Measurements from ENCODE around the gene STXBP5.

DNA sequence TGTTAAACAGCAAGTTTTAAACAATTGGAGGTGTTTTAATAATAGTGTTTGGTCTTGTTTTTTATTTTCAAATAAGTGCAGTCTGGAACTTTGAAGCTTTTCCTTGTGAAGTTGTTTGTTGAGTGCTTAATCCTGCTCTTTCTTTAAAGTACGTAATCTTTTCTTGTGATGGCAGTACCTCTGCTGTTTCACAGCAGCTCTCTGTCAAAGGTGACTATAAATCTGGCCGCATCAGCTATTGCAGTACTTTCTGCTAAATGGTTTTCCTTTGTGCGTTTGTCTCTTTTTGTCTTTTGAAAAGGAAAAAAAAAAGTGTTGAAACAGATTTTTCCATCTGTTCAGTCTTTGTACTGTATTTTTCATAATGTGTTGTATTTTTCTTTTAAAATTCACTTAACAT is 12.7 kb downstream of the STXBP5 start:
- TF ChIP-seq POLR2A (IDR thresholded peaks at IDR 0.05; ENCODE audit: low read length) = no peak
- TF ChIP-seq GATA1 (IDR thresholded peaks at IDR 0.05; ENCODE audit: low read depth, low read length) = no peak
